KOPT-K1 (cell line): ENCODE measurements around the gene COL6A6.

Source experiments
- H3K27ac ChIP-seq: fragments of 200-600 bp; sonication (generic); 2 replicates; pipeline ENCODE4 v1.5.1; 2016; ENCODE audit warnings: antibody characterized with exemption, mild to moderate bottlenecking, low read depth, low read length; ENCODE audit not compliant: poor library complexity, severe bottlenecking
- H3K36me3 ChIP-seq: fragments of 200-600 bp; sonication (generic); 2 replicates; pipeline ENCODE4 v1.5.1; 2017; ENCODE audit warnings: antibody characterized with exemption, mild to moderate bottlenecking, low read length, moderate library complexity; ENCODE audit not compliant: insufficient read depth
- H3K9me3 ChIP-seq: fragments of 200-600 bp; sonication (generic); 2 replicates; pipeline ENCODE4 v1.5.1; 2017; ENCODE audit warnings: antibody characterized with exemption, low read length, mild to moderate bottlenecking; ENCODE audit not compliant: insufficient read depth, poor library complexity, severe bottlenecking

COL6A6 gene

GRCh38 chr3:130565224-130565623 is 48.2 kb downstream of the COL6A6 start:
- no peaks in the 10 kb centered on the region for H3K9me3 ChIP-seq
- no peak overlapping the region for H3K27ac ChIP-seq
- H3K36me3 ChIP-seq: no peaks in the 10 kb centered on the region
